HG03095 (cell line): ENCODE data around the gene NAP1L4.

Source experiments
- ATAC-seq: cut with Tn5 transposase; IDR thresholded peaks from one replicate; pipeline ENCODE4 v1.9.1; 2021; ENCODE audit warnings: moderate library complexity; ENCODE audit not compliant: unreplicated experiment

The NAP1L4 gene

DNA sequence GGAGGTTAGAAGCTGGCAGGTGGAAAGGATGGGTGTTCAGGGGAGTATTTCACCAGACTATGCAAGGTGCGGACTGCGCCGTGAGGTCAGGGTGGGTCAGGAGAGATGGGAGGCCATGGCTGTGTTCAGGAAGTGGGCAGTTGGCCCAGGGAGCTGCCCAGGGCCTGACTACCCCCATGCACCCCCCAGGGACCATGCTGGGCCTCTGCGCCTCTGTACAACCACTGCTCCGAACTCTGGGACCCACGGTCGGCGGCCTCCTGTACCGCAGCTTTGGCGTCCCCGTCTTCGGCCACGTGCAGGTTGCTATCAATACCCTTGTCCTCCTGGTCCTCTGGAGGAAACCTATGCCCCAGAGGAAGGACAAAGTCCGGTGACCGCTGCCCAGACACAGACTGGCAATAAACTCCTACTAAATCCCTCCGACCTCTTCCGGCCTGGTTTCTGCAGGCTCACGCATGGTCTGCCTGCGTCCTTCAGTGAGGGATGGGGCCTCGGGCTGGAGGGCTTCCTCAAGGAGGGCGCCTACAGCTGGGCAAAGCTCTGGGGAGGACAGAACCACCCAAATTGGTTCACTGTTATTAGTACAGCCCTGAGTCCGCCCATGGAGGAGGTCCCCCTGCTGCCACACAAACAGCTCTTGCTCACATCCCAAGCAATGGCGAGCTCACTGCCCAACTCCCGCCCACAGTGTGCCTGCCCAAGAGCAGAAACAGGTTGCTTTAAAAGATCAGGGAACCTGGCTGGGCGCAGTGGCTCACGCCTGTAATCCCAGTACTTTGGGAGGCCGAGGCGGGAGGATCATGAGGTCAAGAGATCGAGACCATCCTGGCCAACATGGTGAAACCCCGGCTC is 67.1 kb downstream of the NAP1L4 start:
- ATAC-seq = no peak

DNA sequence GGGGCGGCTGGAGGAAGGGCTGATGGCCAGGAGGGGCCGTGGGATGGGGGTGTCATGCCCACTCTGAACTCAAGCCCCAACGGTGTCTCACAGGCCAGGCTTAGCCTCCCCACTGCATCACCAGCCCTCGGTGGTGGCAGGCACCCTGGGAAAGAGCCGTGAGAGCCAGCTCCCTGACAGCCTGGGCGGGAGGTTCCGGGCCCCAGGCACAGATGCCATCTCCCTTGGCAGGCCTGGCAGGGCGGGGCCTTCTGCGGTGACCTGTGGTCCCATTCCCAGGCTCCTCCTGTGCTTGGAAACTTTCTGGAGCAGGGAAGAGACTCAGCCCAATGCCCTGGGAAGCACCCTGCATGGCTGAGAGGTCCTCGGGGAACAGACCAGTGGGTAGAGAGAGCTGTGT is 67.7 kb downstream of the NAP1L4 start:
- no peak for ATAC-seq

DNA sequence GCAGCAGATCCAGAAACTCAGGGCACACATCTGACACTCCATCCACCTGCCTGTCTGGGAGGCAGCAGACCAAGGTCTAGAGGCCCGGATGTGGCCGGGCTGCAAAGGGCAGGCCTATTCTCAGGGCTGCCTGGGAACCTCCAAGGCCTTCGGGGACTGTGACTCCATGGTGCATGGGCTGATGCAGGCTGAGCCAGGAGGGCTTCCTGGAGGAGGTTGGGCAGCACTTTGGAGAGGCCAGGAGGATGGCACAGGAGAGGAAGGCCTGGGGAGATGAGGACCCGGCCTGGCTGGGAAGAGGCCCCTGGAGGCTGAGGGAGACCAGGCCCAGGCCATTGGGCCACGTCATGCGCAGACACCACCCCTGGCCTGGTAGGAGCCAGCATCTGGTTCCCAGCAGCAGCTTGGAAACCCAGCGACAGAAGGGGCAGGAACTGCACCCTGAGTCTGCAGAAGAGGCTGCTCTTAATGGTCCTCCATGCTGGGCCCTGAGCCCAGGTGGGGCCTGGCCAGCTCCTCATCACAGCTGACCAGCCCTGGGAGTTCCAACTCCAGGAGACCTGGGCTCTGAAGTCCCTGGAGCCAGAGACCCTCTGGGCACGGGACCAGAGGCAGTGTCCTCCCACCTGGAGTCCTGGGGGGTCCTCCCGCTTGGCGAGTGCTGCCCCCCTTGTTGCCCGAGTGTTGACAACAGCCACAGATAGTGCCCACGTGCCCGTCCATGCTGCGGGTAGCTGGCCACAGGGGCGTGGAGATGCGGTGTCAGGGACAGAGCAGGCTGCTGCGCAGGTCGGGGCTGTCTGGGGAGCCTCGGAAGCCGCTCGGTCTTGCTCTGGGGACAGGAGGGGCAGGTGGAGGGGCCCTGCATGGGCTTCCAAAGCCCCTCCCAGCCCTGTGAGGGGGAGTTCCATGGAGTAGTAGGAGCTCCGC is 68.4 kb downstream of the NAP1L4 start:
- ATAC-seq = no peak

DNA sequence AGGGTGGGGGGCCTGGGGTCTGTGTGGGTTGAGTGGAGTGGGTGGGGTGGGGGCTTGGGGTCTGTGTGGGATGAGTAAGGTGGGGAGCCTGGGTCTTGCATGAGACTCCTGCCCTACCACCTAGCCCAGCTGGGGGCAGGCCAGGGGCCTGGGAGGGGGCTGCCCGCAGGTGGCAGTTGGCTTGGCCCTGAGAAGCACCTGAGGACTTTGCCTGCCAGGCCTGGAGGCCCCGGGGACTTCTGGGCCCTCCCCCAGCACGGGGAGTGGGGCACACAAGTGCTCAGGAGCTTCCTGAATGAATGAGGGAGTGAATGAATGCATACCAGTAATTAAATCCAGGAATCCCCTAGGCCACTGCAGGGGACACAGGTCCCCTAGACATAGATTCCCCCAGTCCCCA is 69.5 kb downstream of the NAP1L4 start:
- no peak for ATAC-seq

DNA sequence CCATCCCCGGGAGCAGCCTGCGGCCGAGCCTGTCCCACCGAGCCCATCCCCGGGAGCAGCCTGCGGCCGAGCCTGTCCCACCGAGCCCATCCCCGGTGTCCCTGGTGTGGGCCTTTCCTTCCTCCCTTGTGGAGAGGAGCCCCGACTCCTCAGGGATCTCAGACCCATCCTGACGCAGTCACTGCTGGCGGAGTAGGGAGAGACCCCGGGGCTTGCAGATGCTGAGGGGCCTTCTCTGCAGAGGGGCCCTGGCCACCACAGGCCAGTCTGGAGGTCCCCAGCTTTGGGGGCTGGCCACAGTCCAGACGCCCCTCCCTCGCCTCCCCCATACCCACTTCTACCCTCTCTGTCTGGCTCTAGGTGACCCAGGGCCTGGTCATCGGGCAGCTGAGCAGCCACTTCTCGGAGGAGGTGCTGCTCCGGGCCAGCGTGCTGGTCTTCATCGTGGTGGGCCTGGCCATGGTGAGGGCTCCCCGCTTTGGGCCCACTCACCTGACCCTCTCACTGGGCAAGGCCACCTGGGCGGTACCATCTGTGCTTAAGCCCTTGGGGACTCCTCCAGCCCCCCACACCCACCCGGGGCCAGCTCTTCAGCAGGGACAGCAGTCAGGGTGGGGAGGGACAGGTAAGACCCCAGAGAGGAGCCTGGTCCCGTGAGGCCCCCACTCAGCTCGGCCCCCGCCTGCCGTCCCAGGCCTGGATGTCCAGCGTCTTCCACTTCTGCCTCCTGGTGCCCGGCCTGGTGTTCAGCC is 70.2 kb downstream of the NAP1L4 start:
- ATAC-seq = no peak

DNA sequence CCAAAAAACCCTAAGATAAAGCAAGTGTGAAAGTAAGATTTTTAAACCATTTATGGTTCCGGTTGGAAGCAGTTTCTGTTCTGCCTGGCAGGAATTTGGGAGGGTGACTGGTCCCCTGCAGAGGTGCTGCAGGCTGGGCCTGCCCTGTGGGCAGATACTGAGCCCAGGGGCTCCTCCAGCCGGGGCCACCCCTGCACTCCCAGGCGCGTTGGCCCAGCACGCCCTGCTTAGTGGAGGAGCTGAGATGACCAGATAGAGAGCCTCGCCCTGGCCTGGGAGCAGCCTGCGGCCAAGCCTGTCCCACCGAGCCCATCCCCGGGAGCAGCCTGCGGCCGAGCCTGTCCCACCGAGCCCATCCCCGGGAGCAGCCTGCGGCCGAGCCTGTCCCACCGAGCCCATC is 70.9 kb downstream of the NAP1L4 start:
- ATAC-seq = no peak

DNA sequence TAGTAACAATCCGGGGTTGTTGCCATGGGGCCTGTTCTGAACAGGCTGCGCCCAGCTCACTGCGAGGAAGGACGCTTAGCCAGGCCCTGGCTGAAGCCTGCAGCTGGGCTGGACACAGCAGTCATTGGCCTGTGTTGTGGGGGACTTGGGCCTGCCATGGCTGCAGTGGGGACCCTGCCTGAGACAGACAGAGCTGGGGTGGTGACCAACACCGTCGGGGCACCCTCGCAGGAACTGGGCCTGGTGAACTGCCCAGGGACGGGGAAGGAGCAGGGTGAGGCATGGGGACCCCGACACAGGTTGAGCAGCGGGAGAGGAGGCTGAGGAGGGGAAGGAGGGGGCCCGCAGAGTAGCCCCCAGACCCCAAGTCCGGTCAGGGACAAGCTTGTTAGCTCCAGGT is 71.8 kb downstream of the NAP1L4 start:
- no peak for ATAC-seq

DNA sequence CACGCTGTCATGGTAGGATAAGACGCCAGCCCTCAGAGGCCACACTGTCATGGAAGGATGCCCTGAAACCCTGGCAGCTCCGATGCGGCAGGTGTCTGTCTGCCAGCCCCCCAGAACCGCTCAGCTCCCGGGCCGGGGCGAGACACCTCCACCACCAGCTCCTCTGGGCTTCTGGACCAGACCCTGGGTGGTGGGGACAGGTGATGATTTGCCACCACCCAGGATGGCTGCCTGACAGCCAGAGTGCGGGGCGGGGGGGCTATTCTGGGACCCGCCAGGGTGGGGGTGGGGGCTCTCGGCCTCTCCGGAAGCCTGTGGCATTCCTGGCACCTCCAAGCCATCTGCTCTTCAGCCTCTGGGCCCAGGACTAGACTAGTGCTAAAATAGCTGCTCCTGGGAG is 72.3 kb downstream of the NAP1L4 start:
- no peak for ATAC-seq

DNA sequence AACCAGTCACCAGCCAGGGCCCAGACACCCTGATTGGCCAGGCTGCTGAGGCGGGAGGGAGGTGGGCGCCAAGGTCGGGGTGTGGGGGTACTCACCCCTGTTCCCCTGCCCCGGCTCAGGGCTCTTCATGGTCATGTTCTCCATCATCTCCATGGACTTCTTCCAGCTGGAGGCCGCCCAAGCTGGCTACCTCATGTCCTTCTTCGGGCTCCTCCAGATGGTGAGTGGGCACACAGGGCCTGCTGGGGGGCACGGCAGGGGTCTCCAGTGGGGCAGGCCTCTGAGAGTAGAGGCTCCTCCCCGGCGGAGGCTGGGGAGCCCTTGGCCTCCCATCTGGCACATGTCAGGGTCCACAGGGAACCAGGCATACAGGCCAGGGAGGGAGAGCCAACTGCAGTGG is 72.9 kb downstream of the NAP1L4 start:
- ATAC-seq = no peak

DNA sequence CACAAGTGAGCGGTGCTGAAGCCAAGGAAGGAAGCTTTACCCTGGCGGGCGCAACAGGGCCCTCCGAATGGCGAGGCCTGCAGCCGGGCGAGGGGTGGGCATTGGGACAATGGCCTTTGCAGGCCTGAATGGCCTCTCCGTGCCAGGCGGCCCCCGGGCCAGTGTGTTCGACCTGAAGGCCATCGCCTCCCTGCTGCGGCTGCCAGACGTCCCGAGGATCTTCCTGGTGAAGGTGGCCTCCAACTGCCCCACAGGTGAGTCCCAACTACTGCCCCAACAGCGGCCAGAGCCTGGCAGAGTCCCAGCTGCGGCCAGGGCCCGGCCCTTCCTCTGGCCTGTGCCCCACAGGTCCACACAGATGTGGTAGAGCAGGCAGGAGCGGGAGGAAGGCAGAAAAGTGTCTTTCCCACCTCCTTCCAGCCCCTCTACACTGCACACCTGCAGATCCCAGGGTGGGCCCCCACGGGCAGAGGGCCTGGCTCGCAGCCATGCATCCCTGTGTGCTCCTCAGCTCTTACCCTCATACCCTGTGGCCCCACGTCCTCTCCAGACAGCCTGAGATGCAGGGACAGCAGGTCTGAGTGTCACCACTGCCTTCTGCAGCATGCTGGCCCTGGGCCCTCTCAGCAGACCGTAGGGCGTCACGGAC is 74.2 kb downstream of the NAP1L4 start:
- no peak for ATAC-seq

DNA sequence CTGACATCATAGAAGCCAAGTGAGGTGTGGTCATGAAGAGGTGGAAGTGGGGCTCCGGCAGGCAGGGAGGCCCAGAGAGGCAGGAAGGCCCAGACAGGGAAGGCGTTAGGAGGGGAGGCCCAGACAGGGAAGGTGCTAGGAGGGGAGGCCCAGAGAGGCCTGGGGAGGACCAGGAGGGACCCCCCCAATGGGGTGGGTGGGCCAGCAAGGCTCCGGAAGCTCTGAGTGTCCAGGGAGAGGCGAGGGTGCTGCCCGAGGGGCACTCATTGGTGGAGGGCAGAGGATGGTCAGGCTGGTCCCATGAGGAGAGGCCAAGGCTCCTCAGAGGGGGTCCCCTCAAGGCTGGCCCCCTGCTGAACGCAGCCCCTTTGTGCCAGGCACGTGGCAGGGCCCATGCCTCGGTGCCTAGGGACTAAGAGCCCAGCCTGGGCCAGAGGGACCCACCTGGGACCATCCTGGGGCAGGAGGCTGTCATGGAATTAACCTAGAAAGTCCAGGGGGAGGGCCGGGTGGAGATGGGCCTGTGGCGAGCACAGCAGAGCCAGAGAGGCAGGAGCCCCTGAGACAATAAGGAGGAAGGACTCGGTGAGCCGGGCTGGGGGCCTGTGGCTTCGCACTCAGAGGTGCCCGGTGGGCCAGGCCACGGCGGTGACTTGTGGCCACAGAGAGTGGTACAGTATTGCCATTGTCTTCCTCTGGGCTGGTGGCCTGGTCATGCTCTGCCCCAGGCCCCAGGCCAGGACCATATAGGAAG is 75.1 kb downstream of the NAP1L4 start:
- no peak for ATAC-seq

DNA sequence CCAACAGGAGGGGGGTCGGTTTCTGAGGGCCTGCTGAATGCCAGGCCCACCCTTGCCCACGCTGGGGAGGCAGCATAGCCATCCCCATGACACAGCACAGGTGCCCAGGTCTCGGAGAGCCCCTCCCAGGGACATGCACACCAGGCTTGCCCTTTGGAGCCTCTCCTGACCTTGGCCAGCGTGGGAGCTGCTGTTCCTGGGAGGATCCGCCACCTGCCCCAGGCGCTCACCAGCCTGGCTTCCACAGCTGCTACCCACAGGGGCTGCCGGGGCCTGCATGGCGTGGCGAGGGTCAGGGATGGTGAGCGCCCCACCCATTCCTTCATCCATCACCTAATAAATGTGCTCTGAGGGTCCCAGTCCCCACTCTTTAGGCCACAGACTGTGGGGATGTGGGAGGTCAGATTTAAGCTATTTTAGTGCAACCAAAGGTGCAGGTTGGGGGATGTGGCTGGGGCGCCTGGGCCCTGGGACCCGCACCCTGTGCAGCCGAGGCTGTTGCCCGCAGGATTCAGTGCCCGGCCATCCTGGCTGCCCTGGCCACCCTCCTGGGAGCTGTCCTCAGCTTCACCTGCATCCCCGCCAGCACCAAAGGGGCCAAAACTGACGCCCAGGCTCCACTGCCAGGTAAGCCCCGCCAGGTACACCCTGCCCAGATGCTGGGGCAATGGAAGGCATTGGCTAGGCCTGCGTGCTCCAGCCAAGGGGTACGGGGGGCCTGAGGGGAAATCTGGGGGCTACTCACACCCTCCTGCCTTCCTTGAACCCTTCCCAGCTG is 75.8 kb downstream of the NAP1L4 start:
- ATAC-seq = no peak

DNA sequence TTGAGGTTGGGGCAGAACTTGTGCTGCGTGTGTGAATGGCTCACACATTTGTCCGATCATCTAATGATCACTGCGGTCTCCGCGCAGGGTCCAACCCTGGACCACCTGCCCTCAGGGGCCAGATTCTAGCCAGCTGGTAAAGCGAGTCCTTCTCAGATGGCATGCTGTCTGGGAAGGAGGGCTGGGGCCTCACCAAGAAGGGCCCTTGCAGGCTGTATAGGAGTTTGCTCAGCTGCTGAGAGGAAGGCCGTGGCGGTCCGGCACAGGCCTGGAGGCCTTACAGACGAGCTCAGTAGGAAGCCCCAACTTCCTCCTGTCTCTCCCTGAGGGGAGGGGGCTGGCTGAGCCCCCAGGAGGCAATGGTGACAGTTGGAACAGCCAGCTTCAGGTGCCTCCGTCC is 76.7 kb downstream of the NAP1L4 start:
- no peak for ATAC-seq

DNA sequence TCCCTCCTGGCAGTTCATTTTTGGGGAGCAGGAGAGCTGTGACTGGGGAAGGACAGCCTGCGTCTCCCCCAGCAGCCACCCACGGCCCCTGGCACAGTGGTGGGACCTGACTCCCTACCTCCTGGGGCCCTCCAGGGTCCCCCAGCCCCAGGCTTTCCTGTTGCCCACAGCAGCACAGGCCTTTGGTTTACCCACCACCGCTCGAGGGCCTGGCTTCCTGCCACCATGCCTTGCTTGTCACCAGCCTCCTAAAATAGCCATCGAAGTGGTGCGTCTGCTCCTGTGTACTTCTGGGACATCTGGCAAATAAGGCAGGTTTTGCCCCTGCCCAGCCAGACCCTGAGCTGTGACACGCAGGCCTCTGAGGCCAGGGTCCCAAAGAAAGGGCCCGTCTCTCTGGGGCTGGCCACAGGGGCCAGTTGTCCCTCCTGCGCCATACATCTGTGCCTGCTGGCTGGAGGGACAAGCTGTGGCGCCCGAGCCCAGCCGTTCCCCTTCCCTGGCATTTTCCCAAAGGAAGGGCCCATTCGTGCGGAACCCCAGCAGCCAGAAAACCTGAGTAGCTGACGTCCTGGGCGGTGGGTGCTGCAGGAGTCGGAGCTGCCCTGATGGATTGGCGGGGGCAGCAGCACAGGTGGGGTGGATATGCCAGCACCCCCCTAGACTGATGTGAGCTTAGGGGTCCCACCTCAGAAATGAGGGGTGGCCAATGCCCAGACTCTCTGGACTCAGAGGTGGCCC is 77.5 kb downstream of the NAP1L4 start:
- ATAC-seq = no peak

DNA sequence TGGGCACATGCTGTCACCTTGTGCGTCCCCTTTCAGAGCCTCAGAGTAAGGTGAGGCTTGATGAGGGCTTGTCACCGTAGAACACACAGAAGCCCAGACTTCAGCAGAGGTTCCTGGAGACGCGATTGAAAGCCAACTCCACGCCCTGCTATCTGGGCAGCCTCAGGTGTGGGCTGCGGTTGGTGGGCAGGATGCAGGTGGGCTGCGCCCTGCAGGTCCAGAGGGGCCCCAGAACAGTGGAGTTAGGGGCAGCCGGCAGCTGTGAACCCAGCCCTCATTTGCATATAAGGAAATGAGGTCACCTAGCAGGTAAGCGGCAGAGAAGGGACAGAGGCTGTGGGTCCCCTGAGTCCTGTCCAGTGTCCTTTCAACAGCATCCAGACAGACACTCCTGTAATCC is 78.4 kb downstream of the NAP1L4 start:
- ATAC-seq = no peak

DNA sequence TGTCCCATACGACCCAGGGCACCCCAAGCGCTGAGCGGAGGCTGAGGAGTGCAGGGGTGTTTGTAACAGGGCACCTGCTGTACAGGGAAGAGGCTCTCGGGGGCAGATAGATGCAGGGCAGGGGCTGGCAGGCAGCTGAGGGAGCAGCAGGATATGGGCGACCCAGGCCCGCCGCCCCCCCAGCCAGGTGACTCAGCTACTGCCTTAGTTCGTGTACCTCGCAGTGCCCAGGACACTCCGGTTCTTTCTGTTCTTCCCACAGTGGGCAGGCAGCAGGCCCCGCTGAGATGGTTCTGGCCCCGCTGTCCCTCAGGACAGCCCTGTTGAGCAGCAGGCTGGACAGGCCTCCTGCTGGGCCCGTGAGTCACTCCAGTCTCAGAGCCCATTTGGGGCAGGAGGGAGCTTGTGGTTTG is 79.1 kb downstream of the NAP1L4 start:
- ATAC-seq = no peak

DNA sequence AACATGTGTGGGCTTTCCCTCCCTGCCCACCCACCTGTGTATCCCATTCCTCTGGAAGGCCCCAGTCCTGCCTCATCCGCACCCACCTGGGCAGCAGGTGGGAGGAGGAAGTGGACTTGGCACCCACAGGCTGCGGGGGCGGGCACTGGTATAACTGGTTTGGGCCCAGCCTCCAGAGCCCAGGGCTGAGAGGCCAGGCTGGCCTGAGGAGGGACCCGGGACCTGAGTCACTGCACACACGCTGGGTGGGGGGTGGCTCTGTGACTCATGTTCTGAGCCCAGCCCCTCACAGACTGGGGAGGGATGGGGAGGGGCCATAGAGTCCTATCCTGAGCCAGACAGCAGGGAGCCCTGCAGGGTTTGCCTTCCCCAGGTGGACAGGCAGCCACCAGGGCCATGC is 79.6 kb downstream of the NAP1L4 start:
- ATAC-seq = no peak

DNA sequence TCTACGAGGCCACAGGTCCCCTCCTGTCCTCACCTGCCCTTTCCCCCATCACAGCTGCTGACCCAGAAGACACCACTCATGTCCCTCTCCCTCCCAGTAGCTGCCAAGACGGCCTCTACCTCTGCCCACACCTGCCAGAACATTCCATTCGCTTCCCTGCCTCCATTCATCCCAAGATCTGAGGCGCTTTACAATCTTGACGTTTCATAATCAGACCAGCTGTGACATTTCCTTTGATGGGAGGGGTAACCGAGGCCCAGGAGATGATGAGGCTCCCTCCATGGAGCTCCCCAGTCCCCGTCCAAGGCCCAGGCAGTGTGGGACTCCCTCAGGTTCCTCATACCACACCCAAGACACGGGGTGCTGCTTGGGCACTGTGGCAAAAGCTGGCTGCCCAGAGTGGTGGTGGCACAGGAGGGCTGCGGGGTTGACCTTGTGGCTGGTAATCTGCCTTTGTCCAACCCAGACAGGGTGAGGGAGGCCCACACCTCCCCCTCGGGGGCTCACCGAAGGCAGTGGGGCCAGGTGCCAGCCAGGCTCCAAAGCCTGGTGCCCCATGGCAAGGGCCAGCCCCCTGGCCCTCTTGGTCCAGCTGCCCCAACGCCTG is 80.2 kb downstream of the NAP1L4 start:
- no peak for ATAC-seq
